Fibroblast of pulmonary artery (primary cell): ENCODE results near the gene IZUMO1.
A peak's percentile ranks its signal among the peaks of the same experiment; 100 is the strongest.

Source experiments
- DNase-seq: peaks from one replicate; pipeline ENCODE4 v3.0.0-alpha.2; 2010; ENCODE audit warnings: low read depth
- H3K4me3 ChIP-seq: replicated peaks from 2 replicates; pipeline ENCODE4 v1.5.1; 2011; ENCODE audit warnings: low read depth, mild to moderate bottlenecking, control low read depth, low read length, moderate library complexity
- TF ChIP-seq, protein P1 (sequence below): IDR thresholded peaks from 2 replicates; pipeline ENCODE4 v1.5.1; 2011; ENCODE audit warnings: mild to moderate bottlenecking, control low read depth, low read length, inconsistent platforms; ENCODE audit errors: missing control alignments

The IZUMO1 gene

DNA sequence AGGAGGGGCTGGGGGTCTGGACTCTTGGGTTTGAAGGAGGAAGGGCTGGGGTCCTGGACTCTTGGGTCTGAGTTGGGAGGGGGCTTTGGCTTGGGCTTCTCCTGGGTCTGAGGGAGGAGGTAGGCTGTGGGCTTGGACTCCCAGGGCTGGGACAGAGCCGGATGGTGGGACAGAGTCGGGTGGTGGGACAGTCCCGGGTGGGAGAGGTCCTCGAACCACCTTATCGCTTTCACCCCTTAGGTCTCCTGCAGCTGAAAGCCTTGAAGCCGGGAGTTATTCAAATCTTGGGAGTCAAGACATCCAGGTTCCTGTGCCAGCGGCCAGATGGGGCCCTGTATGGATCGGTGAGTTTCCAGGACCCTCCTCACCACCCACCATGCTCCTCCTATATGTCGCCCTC lies 10.0 kb upstream of the IZUMO1 start:
- TF ChIP-seq, protein P1, sequence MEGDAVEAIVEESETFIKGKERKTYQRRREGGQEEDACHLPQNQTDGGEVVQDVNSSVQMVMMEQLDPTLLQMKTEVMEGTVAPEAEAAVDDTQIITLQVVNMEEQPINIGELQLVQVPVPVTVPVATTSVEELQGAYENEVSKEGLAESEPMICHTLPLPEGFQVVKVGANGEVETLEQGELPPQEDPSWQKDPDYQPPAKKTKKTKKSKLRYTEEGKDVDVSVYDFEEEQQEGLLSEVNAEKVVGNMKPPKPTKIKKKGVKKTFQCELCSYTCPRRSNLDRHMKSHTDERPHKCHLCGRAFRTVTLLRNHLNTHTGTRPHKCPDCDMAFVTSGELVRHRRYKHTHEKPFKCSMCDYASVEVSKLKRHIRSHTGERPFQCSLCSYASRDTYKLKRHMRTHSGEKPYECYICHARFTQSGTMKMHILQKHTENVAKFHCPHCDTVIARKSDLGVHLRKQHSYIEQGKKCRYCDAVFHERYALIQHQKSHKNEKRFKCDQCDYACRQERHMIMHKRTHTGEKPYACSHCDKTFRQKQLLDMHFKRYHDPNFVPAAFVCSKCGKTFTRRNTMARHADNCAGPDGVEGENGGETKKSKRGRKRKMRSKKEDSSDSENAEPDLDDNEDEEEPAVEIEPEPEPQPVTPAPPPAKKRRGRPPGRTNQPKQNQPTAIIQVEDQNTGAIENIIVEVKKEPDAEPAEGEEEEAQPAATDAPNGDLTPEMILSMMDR, result no peak
- DNase-seq, result no peak
- no peak overlapping the region for H3K4me3 ChIP-seq

DNA sequence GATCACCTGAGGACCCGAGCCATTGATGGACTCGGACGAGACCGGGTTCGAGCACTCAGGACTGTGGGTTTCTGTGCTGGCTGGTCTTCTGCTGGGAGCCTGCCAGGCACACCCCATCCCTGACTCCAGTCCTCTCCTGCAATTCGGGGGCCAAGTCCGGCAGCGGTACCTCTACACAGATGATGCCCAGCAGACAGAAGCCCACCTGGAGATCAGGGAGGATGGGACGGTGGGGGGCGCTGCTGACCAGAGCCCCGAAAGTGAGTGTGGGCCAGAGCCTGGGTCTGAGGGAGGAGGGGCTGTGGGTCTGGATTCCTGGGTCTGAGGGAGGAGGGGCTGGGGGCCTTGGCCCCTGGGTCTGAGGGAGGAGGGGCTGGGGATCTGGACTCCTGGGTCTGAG lies 9.5 kb upstream of the IZUMO1 start:
- TF ChIP-seq, protein P1, result no peak
- H3K4me3 ChIP-seq, result no peak overlapping the region
- DNase-seq, result no peak

DNA sequence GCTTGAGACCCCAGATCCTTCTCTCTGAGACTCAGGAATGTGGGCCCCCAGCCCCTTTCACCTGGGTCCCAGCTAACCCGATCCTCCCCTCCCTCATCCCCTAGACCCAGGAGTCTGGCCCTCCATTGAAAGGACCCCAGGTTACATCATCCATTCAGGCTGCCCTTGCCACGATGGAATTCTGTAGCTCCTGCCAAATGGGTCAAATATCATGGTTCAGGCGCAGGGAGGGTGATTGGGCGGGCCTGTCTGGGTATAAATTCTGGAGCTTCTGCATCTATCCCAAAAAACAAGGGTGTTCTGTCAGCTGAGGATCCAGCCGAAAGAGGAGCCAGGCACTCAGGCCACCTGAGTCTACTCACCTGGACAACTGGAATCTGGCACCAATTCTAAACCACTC lies 9.1 kb upstream of the IZUMO1 start:
- H3K4me3 ChIP-seq, result no peak overlapping the region
- TF ChIP-seq, protein P1, result no peak
- DNase-seq, result no peak

DNA sequence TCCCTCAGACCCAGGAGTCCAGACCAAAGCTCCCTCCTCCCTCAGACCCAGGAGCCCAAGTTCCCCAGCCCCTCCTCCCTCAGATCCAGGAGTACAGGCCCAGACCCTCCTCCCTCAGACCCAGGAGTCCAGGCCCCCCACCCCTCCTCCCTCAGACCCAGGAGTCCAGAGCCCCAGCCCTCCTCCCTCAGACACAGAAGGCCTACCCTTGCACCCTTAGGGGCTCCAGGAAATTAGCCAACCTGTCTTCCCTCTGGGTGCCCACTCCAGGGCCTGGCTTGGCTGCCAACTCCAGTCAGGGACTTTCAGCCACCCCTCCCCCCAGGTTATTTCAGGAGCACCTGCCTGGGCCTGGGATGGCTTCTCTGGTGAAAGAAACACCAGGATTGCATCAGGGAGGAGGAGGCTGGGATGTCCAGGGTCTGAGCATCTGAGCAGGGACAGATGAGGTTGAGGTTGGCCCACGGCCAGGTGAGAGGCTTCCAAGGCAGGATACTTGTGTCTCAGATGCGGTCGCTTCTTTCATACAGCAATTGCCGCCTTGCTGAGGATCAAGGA lies 8.5 kb upstream of the IZUMO1 start, which contains the start of gene FGF21:
FGF21 (plus strand) TSS at position 441 of the 558 bp plus-strand sequence. CDS start 713 bp downstream, outside the sequence.
- TF ChIP-seq, protein P1, result no peak
- no peak within 1 kb of the TSS for H3K4me3 ChIP-seq
- DNase-seq, result no peak

DNA sequence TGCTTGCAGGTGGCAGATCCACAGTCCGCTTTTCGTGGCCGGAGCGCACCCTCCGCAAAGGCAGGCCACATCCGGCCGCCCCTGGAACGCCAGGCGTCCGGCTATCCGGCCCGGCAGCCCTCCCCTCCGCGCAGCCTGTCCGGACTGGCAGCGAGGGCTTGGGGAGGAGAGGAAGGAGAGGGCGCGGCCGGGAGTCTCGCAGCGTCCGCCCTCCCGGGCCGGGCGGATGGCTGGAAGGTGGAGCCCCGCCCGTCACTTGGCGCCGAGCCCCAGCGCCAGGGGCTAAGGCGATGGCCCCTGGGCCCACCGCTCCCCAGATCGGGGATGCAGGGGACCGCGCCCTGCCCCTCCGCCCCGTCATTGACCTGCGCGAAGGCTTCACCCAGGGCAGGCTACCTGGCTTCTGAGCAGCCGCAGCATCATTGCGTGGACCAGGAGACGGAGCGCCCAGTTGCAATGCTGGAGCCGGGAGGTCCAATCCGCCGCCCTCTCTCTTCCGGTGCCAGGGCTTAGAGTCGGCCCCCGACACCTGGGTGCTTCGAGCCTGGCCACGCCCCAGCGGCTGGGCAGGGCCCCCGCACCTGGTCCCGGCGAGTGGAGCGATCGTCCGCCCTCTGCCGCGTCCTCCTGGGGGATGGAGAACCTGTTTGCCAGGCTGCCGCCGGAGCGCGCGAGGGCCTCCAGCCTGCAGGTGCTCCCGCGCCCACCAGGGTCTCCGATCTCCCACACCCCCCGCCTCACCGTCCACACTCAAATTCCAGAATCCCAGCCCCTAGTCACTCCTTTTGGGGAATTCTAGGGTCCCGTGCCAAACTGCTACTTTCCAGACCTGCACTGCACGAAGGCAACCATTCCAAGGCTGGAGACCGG lies 6.0 kb upstream of the IZUMO1 start, which contains the start of gene FUT1:
FUT1 (minus strand) TSS at position 146 of the 870 bp plus-strand sequence. CDS start 1,360 bp downstream, outside the sequence.
- H3K4me3 ChIP-seq, result peak within 1 kb of the TSS; percentile 43
- DNase-seq, result no peak
- TF ChIP-seq, protein P1, result no peak

DNA sequence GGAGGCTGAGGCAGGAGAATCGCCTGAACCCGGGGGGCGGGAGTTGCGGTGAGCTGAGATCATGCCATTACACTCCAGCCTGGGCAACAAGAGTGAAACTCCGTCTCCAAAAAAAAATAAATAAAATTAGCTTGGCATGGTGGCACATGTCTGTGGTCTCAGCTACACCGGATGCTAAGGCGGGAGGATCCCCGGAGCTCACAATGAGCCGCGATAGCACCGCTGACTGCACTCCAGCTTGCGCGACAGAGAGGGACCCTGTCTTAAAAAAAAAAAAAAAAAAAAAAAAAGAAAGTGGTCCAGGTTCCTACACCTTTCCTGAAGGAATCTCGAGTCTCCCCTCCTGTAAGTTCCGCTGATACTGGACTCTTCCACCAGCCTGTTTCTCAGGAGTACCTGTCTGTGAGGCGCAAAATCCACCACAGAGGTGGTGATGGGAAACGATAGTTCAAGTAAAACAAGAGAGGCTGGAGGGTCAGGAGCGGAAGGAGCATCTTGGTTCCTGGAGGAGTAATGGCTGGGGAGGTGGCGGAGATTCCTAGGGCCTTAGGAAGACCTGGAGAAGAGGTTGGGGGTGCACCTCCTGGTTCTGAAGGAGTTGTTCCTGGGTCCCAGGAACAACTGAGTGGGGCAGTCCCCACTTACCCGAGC lies 5.3 kb upstream of the IZUMO1 start:
- DNase-seq, result no peak
- peak overlapping the region; percentile 43 for H3K4me3 ChIP-seq
- TF ChIP-seq, protein P1, result no peak
